GM19193 (cell line): ENCODE data around the gene RGS5.

Source experiments
- POLR2A ChIP-seq: IDR thresholded peaks from 4 replicates; pipeline ENCODE4 v1.6.1; 2011; ENCODE audit not compliant: insufficient read depth, insufficient read length; ENCODE audit errors: extremely low read depth

Gene RGS5

GRCh38 chr1:163130225-163130856, 72.4 kb downstream of the RGS5 start:
- no peak for TF ChIP-seq POLR2A

- TF ChIP-seq POLR2A: no peak
Measured at GRCh38 chr1:163128282-163128681, 74.4 kb downstream of the RGS5 start.

GRCh38 chr1:163124812-163125211, 77.9 kb downstream of the RGS5 start:
- no peak for TF ChIP-seq POLR2A

- TF ChIP-seq POLR2A: no peak
Measured at GRCh38 chr1:163120372-163120771, 82.3 kb downstream of the RGS5 start.

- TF ChIP-seq POLR2A: no peak
Measured at GRCh38 chr1:163119707-163120106, 83.0 kb downstream of the RGS5 start.

- TF ChIP-seq POLR2A: no peak
Measured at GRCh38 chr1:163115887-163116286, 86.8 kb downstream of the RGS5 start.

GRCh38 chr1:163107655-163108054, 95.1 kb downstream of the RGS5 start:
- no peak for TF ChIP-seq POLR2A

GRCh38 chr1:163106364-163106987, 96.2 kb downstream of the RGS5 start:
- no peak for TF ChIP-seq POLR2A

- no peak for TF ChIP-seq POLR2A
Measured at GRCh38 chr1:163104385-163105099, 98.2 kb downstream of the RGS5 start.

- TF ChIP-seq POLR2A: no peak
Measured at GRCh38 chr1:163102590-163102989, 100.1 kb downstream of the RGS5 start.

- TF ChIP-seq POLR2A: no peak
Measured at GRCh38 chr1:163095213-163095612, 107.5 kb downstream of the RGS5 start.

- TF ChIP-seq POLR2A: no peak
Measured at GRCh38 chr1:163094589-163094988, 108.1 kb downstream of the RGS5 start.

- TF ChIP-seq POLR2A: no peak
Measured at GRCh38 chr1:163094182-163094581, 108.5 kb downstream of the RGS5 start.

- no peak for TF ChIP-seq POLR2A
Measured at GRCh38 chr1:163093579-163093978, 109.1 kb downstream of the RGS5 start.

- TF ChIP-seq POLR2A: no peak
Measured at GRCh38 chr1:163093169-163093568, 109.5 kb downstream of the RGS5 start.
